ENCODE measurements around the gene BACH2. TPM values are rescaled to one million over a fixed set of nuclear protein-coding genes. Genes with fewer than 3 reads are reported as not detected.
A peak's percentile ranks its signal among the peaks of the same experiment; 100 is the strongest.

The BACH2 gene
- total and polyA plus RNA-seq, 10 of the 15 experiments (the other 5 are each of a cell fraction or from before 2014, with no cell fraction given): 0.03 to 0.28 (median 0.04) TPM; not detected in 3

DNA sequence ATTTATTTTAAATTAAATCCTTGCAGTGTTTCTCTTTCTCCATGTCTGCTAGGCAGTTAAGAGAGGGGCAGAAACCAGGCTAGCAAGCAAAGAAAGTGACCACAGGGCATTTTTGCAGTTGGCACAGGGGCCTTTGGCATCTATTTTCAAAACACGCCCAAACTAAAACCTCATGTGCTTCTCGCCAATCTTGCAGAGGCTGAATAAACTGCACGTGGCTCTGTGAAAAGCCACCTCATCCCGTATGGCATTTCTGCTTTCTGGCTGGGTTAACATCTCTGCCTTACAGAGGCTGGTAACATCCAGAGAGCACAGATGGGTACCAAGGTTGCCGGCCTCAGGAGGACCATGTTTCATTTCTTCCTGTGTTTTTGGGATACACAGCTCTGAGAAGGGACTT, 347.8 kb downstream of the BACH2 start (continued):
- TF ChIP-seq, protein P1, sequence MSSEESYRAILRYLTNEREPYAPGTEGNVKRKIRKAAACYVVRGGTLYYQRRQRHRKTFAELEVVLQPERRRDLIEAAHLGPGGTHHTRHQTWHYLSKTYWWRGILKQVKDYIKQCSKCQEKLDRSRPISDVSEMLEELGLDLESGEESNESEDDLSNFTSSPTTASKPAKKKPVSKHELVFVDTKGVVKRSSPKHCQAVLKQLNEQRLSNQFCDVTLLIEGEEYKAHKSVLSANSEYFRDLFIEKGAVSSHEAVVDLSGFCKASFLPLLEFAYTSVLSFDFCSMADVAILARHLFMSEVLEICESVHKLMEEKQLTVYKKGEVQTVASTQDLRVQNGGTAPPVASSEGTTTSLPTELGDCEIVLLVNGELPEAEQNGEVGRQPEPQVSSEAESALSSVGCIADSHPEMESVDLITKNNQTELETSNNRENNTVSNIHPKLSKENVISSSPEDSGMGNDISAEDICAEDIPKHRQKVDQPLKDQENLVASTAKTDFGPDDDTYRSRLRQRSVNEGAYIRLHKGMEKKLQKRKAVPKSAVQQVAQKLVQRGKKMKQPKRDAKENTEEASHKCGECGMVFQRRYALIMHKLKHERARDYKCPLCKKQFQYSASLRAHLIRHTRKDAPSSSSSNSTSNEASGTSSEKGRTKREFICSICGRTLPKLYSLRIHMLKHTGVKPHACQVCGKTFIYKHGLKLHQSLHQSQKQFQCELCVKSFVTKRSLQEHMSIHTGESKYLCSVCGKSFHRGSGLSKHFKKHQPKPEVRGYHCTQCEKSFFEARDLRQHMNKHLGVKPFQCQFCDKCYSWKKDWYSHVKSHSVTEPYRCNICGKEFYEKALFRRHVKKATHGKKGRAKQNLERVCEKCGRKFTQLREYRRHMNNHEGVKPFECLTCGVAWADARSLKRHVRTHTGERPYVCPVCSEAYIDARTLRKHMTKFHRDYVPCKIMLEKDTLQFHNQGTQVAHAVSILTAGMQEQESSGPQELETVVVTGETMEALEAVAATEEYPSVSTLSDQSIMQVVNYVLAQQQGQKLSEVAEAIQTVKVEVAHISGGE (CRISPR knock-in tag; IDR thresholded peaks at IDR 0.05): no peak
- TF ChIP-seq CBX5 (IDR thresholded peaks at IDR 0.05; ENCODE audit: low read depth) (no peak), CEBPB (IDR thresholded peaks at IDR 0.05; ENCODE audit: borderline replicate concordance in 1 of 2, low read depth in 2 of 2, low read length in 2 of 2) (no peak)
- TF ChIP-seq, protein P2, sequence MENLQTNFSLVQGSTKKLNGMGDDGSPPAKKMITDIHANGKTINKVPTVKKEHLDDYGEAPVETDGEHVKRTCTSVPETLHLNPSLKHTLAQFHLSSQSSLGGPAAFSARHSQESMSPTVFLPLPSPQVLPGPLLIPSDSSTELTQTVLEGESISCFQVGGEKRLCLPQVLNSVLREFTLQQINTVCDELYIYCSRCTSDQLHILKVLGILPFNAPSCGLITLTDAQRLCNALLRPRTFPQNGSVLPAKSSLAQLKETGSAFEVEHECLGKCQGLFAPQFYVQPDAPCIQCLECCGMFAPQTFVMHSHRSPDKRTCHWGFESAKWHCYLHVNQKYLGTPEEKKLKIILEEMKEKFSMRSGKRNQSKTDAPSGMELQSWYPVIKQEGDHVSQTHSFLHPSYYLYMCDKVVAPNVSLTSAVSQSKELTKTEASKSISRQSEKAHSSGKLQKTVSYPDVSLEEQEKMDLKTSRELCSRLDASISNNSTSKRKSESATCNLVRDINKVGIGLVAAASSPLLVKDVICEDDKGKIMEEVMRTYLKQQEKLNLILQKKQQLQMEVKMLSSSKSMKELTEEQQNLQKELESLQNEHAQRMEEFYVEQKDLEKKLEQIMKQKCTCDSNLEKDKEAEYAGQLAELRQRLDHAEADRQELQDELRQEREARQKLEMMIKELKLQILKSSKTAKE (IDR thresholded peaks at IDR 0.05; ENCODE audit: low read depth, poor library complexity, severe bottlenecking): no peak

DNA sequence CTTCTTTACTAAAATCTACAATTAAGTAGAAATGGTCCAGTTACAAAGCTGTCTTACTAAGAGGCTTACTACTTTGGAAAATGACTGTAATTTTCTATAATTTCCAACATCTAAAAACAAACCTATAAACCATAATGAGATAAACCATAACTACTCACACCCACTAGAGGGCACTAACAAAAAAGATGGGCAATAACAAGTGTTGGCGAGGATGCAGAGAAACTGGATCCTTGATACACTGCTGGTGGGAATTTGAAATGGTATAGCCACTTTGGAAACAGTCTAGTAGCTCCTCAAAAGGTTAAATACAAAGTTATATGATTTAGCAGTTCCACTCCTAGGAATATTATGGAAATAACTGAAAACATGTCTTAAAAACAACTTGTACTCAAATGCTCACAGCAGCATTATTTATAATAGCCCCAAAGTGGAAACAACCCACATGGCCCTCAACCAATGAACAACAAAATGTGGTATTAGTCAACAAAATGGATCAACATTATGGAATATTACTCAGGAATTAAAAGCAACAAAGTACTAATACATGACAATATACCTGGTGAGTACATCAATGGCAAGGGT, 351.7 kb downstream of the BACH2 start:
- Histone ChIP-seq H3K36me3 (ENCODE audit: control insufficient read depth in 2 of 2, insufficient read depth in 2 of 2, low read length in 1 of 2) (no peaks in the 10 kb centered on the region), H3K4me1 (ENCODE audit: control insufficient read depth, insufficient read depth, low read length) (no peaks in the 10 kb centered on the region), H3K9ac (ENCODE audit: control insufficient read depth, insufficient read depth, low read length) (no peak overlapping the region), H4K20me1 (ENCODE audit: control insufficient read depth, insufficient read depth) (no peaks in the 10 kb centered on the region; the same call in 1 of the 2 replicates), H3K27me3 (replicated peaks in 1 of 2; ENCODE audit: control insufficient read depth in 2 of 2, insufficient read depth in 2 of 2, low read length in 1 of 2) (no peaks in the 10 kb centered on the region; a peak in 2 of 4 replicates), H3K27ac (ENCODE audit: control insufficient read depth, insufficient read depth) (no peak overlapping the region), H3K4me2 (ENCODE audit: control insufficient read depth, insufficient read depth) (no peak overlapping the region), H3K9me3 (replicated peaks; ENCODE audit: control insufficient read depth, insufficient read depth, low read length) (peaks cover 2% of the 10 kb centered on the region; the same call in 2 of the 3 replicates), H3K79me2 (ENCODE audit: control insufficient read depth, insufficient read depth, low read length) (no peaks in the 10 kb centered on the region), H2AFZ (ENCODE audit: control insufficient read depth, low read depth, low read length) (no peak overlapping the region), H3K4me3 (no peak overlapping the region)
- no peak for FAIRE-seq
- ChIA-PET SMC1A (ENCODE audit: uncharacterized antibody, unreplicated experiment) (interaction anchor here (0.7 to 1.3 kb wide), 2 partner anchors 235 to 541 kb away, joined by 3 read pairs; no protein-coding TSS in a partner anchor), POLR2A (no interaction called here), RAD21 (ENCODE audit: unreplicated experiment) (no interaction called here), CTCF (interaction anchor here (0.6 to 1.5 kb wide), 2 partner anchors 80 to 448 kb away, joined by 3 to 4 read pairs; no protein-coding TSS in a partner anchor)
- in situ Hi-C loops (cut with MboI): loop anchor here (10.0 kb wide), 1 partner anchor 450 kb away; no protein-coding TSS in a partner anchor
- no TSS peak for BruUV-seq (replicated peaks)
- intact Hi-C loops (cut with micrococcal nuclease; ENCODE audit: unreplicated experiment): loop anchor here (5.0 kb wide), 1 partner anchor 232 kb away; no protein-coding TSS in a partner anchor
- TF ChIP-seq, protein P3, sequence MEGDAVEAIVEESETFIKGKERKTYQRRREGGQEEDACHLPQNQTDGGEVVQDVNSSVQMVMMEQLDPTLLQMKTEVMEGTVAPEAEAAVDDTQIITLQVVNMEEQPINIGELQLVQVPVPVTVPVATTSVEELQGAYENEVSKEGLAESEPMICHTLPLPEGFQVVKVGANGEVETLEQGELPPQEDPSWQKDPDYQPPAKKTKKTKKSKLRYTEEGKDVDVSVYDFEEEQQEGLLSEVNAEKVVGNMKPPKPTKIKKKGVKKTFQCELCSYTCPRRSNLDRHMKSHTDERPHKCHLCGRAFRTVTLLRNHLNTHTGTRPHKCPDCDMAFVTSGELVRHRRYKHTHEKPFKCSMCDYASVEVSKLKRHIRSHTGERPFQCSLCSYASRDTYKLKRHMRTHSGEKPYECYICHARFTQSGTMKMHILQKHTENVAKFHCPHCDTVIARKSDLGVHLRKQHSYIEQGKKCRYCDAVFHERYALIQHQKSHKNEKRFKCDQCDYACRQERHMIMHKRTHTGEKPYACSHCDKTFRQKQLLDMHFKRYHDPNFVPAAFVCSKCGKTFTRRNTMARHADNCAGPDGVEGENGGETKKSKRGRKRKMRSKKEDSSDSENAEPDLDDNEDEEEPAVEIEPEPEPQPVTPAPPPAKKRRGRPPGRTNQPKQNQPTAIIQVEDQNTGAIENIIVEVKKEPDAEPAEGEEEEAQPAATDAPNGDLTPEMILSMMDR (IDR thresholded peaks at IDR 0.05 in 2 of 3, conservative IDR thresholded peaks at IDR 0.05 in 1 of 3; ENCODE audit: control insufficient read depth in 2 of 3, extremely low read depth in 1 of 3, insufficient read depth in 1 of 3, low read depth in 3 of 3, low read length in 3 of 3): peak; percentile 7 to 34 (median 16); a peak in 1 of 6 replicates
- TF ChIP-seq, protein P1 (CRISPR knock-in tag; IDR thresholded peaks at IDR 0.05): no peak
- no peak for TF ChIP-seq KDM1A (IDR thresholded peaks at IDR 0.05; ENCODE audit: borderline replicate concordance)
- WGBS (ENCODE audit: insufficient coverage, insufficient replicate concordance, low lambda C conversion rate, missing lambda C conversion rate): 0% methylated on average over 1 of the region's 1 CpG
- no peak for DNase-seq (ENCODE audit: low read depth, low spot score)
- no peak for ATAC-seq
